Breast epithelium (tissue), 4 donors: ENCODE measurements around the gene NPRL2. TPM values are rescaled to one million over a fixed set of nuclear protein-coding genes. Genes with fewer than 3 reads are reported as not detected.
A peak's percentile ranks its signal among the peaks of the same experiment; 100 is the strongest.

ENCODE experiments used
- DNase-seq, 2 donors: peaks; one replicate each; pipeline ENCODE4 v3.0.0-alpha.2; 2019; ENCODE audit warnings: low spot score in 2 of 2
- H3K27ac ChIP-seq, 2 donors: fragments of 200-600 bp; sonication (generic) in 1 of 2; one replicate each; pipeline ENCODE4 v1.5.1; 2016 to 2019; ENCODE audit warnings: mild to moderate bottlenecking in 1 of 2
- H3K27me3 ChIP-seq, 2 donors: fragments of 200-600 bp; sonication (generic) in 1 of 2; one replicate each; pipeline versions ENCODE4 v1.5.1 to v1.6.0; 2017 to 2019; ENCODE audit warnings: control low read depth in 1 of 2, mild to moderate bottlenecking in 1 of 2
- H3K36me3 ChIP-seq: fragments of 200-600 bp; one replicate; pipeline ENCODE4 v1.5.1; 2019
- H3K4me1 ChIP-seq, 2 donors: fragments of 200-600 bp; sonication (generic); one replicate each; pipeline ENCODE4 v1.5.1; 2016 to 2019; ENCODE audit warnings: control low read depth in 1 of 2
- H3K4me3 ChIP-seq, 3 donors: fragments of 200-600 bp; sonication (generic); 1 replicate in 2 of 3; 2 replicates in 1 of 3; pipeline ENCODE4 v1.5.1; 2016 to 2019; ENCODE audit warnings: mild to moderate bottlenecking in 3 of 3, moderate library complexity in 2 of 3
- H3K9me3 ChIP-seq, 2 donors: fragments of 200-600 bp; sonication (generic) in 1 of 2; one replicate each; pipeline ENCODE4 v1.5.1; 2016 to 2019; ENCODE audit warnings: control low read depth in 1 of 2
- POLR2A ChIP-seq: fragments of 450-650 bp; IDR thresholded peaks from one replicate; pipeline ENCODE4 v1.6.1; 2016; ENCODE audit warnings: antibody characterized with exemption, mild to moderate bottlenecking, moderate library complexity
- POLR2AphosphoS5 ChIP-seq, 3 donors: sonication (generic); formaldehyde crosslinking; IDR thresholded peaks; one replicate each; pipeline ENCODE4 v1.6.1; 2017; ENCODE audit warnings: antibody characterized with exemption in 3 of 3
- intact Hi-C: fragments of 100-400 bp; cut with DNase I; formaldehyde crosslinking; loops from one replicate; pipeline ENCODE4 v1.15.1; 2023; ENCODE audit warnings: low total_unique reads
- total RNA-seq, 3 donors: library from RNA; depleted of rRNA; stranded (reverse); fragments of >200 nt; gene quantifications; one replicate each; pipeline ENCODE4 v1.1.0, GENCODE V29; 2016
- TF ChIP-seq, protein P1 (sequence below), 3 donors: fragments of 450-650 bp; IDR thresholded peaks; one replicate each; pipeline ENCODE4 v1.5.1; 2016 to 2017; ENCODE audit warnings: antibody characterized with exemption in 3 of 3, mild to moderate bottlenecking in 3 of 3, moderate library complexity in 3 of 3

NPRL2 gene
- total RNA-seq, 3 donors from 2014 or later: 17.4 to 31.5 (median 29.5) TPM

GRCh38 chr3:50358355-50358910, 7.9 kb upstream of the NPRL2 start:
- H3K4me3 ChIP-seq: peak overlapping the region; percentile 69 to 91 (median 74)
- H3K4me1 ChIP-seq: peaks cover 30 to 32% of the 10 kb centered on the region in 2 donors
- H3K36me3 ChIP-seq: peaks cover 7% of the 10 kb centered on the region
- no peak for DNase-seq
- intact Hi-C loops: no loop called here
- no peaks in the 10 kb centered on the region for H3K9me3 ChIP-seq
- no peaks in the 10 kb centered on the region for H3K27me3 ChIP-seq
- peak overlapping the region; percentile 89 to 93 for H3K27ac ChIP-seq
- TF ChIP-seq POLR2AphosphoS5 (IDR thresholded peaks at IDR 0.05) (no peak), POLR2A (no peak)
- TF ChIP-seq, protein P1, sequence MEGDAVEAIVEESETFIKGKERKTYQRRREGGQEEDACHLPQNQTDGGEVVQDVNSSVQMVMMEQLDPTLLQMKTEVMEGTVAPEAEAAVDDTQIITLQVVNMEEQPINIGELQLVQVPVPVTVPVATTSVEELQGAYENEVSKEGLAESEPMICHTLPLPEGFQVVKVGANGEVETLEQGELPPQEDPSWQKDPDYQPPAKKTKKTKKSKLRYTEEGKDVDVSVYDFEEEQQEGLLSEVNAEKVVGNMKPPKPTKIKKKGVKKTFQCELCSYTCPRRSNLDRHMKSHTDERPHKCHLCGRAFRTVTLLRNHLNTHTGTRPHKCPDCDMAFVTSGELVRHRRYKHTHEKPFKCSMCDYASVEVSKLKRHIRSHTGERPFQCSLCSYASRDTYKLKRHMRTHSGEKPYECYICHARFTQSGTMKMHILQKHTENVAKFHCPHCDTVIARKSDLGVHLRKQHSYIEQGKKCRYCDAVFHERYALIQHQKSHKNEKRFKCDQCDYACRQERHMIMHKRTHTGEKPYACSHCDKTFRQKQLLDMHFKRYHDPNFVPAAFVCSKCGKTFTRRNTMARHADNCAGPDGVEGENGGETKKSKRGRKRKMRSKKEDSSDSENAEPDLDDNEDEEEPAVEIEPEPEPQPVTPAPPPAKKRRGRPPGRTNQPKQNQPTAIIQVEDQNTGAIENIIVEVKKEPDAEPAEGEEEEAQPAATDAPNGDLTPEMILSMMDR (IDR thresholded peaks at IDR 0.05): no peak

DNA sequence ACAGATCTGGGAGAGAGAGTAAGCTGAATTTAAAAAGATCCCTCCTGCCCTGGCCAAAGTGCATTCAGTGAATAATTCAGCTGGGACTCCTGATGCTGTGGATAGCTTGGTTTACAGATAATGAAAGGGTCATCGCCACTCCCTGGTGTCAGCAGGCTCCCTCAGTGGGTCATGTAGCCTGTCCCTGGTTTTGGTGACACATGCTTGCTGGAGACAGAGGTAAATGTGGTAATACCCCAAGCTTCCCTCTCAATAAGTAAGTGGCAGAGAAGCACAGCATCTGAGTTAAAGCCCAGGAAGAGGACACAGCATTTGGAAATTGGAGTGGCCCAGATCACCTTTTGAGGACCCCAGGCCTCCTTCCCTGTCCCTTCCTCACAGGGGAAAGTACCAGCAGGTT, 6.9 kb upstream of the NPRL2 start:
- intact Hi-C loops: no loop called here
- H3K27ac ChIP-seq: peak overlapping the region; percentile 89 to 93

GRCh38 chr3:50356553-50356952, 6.0 kb upstream of the NPRL2 start:
- TF ChIP-seq POLR2A (no peak), POLR2AphosphoS5 (IDR thresholded peaks at IDR 0.05) (no peak)
- TF ChIP-seq, protein P1 (IDR thresholded peaks at IDR 0.05): no peak
- H3K4me3 ChIP-seq: peak overlapping the region; percentile 69 to 91 (median 74)
- no peaks in the 10 kb centered on the region for H3K27me3 ChIP-seq
- H3K36me3 ChIP-seq: peaks cover 7% of the 10 kb centered on the region
- intact Hi-C loops: no loop called here
- peaks cover 31 to 32% of the 10 kb centered on the region in 2 donors for H3K4me1 ChIP-seq
- H3K9me3 ChIP-seq: no peaks in the 10 kb centered on the region
- H3K27ac ChIP-seq: peak overlapping the region; percentile 21 to 93
- DNase-seq: no peak

More for the DNA sequence above, 6.9 kb upstream of the NPRL2 start:
- no peak for TF ChIP-seq POLR2AphosphoS5 (IDR thresholded peaks at IDR 0.05)
- TF ChIP-seq, protein P1 (IDR thresholded peaks at IDR 0.05): no peak
- no peak for TF ChIP-seq POLR2A
- H3K4me3 ChIP-seq: peak overlapping the region; percentile 69 to 91 (median 74)
- no peak for DNase-seq
- no peaks in the 10 kb centered on the region for H3K9me3 ChIP-seq
- H3K4me1 ChIP-seq: peaks cover 30 to 32% of the 10 kb centered on the region in 2 donors
- peaks cover 7% of the 10 kb centered on the region for H3K36me3 ChIP-seq
- H3K27me3 ChIP-seq: no peaks in the 10 kb centered on the region

DNA sequence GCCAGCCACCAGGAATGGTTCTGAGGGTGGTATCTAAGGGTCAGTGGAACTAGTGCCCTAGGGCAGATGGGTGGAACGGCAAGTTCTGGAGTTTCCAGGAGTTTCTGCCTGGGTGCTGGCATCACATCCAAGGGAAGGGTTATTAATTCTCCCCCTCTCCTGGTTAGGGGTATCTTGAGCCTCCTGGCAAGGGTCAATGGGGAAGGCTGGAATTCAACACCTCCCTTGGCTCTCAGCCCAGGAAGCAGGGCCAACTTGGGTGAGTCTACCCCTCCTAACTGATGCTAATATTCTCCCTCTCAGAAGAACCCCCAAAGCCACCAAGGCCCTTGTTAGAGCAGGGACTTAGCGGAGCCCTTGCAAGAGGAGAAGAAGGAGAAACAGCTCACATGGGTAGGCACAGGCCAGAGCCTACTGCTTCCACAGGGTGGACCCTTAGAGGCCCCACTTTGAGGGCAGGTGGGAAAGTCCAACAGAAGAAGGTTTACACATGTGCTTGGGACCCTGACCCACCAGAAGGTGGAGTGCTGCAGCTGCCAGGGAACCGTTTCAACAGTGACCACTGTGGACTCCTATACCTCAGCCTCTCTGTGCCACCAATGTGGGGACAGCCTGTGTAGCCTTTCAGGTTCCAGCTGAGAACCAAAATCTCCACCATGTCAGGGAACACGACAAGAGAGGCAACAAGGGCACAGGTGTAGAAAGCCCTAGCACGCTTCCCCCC, 5.4 kb upstream of the NPRL2 start:
- TF ChIP-seq POLR2A: no peak
- TF ChIP-seq, protein P1 (IDR thresholded peaks at IDR 0.05): no peak
- no peak for TF ChIP-seq POLR2AphosphoS5 (IDR thresholded peaks at IDR 0.05)
- peak overlapping the region; percentile 21 to 25 for H3K27ac ChIP-seq
- H3K4me3 ChIP-seq: peak overlapping the region; percentile 69 to 91 (median 74)
- DNase-seq: no peak
- peaks cover 32 to 36% of the 10 kb centered on the region in 2 donors for H3K4me1 ChIP-seq
- H3K27me3 ChIP-seq: no peaks in the 10 kb centered on the region
- H3K9me3 ChIP-seq: no peaks in the 10 kb centered on the region
- intact Hi-C loops: no loop called here
- peaks cover 7% of the 10 kb centered on the region for H3K36me3 ChIP-seq

GRCh38 chr3:50354850-50355249, 4.3 kb upstream of the NPRL2 start:
- no peak overlapping the region for H3K27ac ChIP-seq
- no peak for DNase-seq
- H3K9me3 ChIP-seq: no peaks in the 10 kb centered on the region
- TF ChIP-seq POLR2A: no peak
- no peak for TF ChIP-seq POLR2AphosphoS5 (IDR thresholded peaks at IDR 0.05)
- TF ChIP-seq, protein P1 (IDR thresholded peaks at IDR 0.05): no peak
- H3K27me3 ChIP-seq: no peaks in the 10 kb centered on the region
- H3K36me3 ChIP-seq: peaks cover 7% of the 10 kb centered on the region
- intact Hi-C loops: no loop called here
- peaks cover 33 to 38% of the 10 kb centered on the region in 2 donors for H3K4me1 ChIP-seq
- H3K4me3 ChIP-seq: no peak overlapping the region
